Stimulated activated CD4-positive, alpha-beta T cell treated with anti-CD3 and anti-CD28 coated beads, Interleukin-15, amount 100 ng/mL, for 1 hour (primary cell): Measurements from ENCODE around the gene RPL22L1.
"Not testable (repeated sequence)": the region's sequence is repeated elsewhere in the genome, so short reads cannot be mapped to it uniquely, and the experiment has no call there.

Experiments used
- DNase-seq, 2 donors: peaks; one replicate each; pipeline ENCODE4 v3.0.0-alpha.2; 2020; ENCODE audit warnings: low read depth in 1 of 2, low spot score in 1 of 2

The RPL22L1 gene

GRCh38 chr3:170829546-170830272, 40.3 kb downstream of the RPL22L1 start:
- no peak for DNase-seq

GRCh38 chr3:170826047-170826446, 43.9 kb downstream of the RPL22L1 start:
- no peak for DNase-seq

- not testable (repeated sequence) for DNase-seq
These were observed 46.4 kb downstream of the RPL22L1 start for GRCh38 chr3:170823562-170823961.

GRCh38 chr3:170818325-170818724, 51.7 kb downstream of the RPL22L1 start:
- DNase-seq = not testable (repeated sequence)

GRCh38 chr3:170817471-170817870, 52.5 kb downstream of the RPL22L1 start:
- DNase-seq = not testable (repeated sequence)

GRCh38 chr3:170816841-170817240, 53.2 kb downstream of the RPL22L1 start:
- no peak for DNase-seq

GRCh38 chr3:170816341-170816740, 53.7 kb downstream of the RPL22L1 start:
- no peak for DNase-seq

- DNase-seq = no peak
These were observed 54.1 kb downstream of the RPL22L1 start for GRCh38 chr3:170815936-170816335.

- no peak for DNase-seq
These were observed 54.7 kb downstream of the RPL22L1 start for GRCh38 chr3:170815340-170815739.
